ENCODE results near the gene CRYBA2. TPM values are rescaled to one million over a fixed set of nuclear protein-coding genes. Genes with fewer than 3 reads are reported as not detected.

Gene CRYBA2, protein sequence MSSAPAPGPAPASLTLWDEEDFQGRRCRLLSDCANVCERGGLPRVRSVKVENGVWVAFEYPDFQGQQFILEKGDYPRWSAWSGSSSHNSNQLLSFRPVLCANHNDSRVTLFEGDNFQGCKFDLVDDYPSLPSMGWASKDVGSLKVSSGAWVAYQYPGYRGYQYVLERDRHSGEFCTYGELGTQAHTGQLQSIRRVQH
- total RNA-seq: not detected in 2 replicates

DNA sequence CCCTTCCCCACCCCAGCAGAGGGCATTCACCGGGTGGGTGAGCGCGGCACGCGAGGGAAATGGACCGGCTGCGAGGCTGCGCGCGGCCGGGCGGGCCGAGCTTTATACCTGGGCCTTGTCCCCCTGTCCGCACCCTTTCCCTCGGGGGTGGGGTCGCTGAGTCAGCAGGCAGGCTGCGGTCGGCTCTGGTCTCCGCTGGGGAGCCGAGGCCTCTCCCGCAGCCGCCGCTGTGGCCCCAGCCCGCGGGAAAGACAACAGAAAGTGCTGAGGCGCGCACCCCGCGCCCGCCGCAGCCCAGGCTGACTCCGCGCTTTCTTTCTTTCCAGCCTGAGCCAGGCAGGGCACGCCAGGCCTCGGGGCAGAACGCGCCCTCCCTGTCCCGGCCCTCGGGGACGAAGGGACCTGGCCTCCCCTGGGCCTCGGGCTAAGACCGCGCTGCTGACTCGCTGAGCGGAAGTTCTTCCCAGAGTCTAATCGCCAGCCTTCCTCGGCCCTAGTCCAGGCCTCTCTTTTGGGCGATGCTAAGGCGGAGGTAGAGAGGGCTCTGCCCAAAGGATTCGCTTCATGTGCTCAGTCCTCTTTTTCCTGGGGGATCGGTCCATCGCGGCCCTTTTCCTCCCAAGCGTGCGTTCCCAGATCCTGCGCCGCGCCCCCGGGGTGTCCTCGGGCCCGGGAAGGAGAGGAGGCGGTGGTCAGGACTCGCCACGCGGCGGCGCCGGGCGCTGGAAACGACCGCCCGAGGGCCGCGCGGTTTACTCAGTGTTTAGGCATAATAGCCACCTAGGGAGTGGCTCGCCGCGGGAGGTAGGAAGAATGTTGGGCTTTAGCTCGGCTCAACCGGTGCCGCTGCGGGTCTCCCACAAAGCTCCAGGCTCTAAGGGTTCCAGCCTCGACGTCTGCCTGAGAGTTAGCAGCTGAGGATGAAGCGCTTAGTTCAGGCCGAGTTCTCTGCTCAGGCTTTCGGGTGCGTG lies at the start of gene CRYBA2:
Gene CRYBA2 (minus strand): TSS at position 78 of the 971 bp plus-strand sequence. CDS start 246 bp downstream, outside the sequence.

DNA sequence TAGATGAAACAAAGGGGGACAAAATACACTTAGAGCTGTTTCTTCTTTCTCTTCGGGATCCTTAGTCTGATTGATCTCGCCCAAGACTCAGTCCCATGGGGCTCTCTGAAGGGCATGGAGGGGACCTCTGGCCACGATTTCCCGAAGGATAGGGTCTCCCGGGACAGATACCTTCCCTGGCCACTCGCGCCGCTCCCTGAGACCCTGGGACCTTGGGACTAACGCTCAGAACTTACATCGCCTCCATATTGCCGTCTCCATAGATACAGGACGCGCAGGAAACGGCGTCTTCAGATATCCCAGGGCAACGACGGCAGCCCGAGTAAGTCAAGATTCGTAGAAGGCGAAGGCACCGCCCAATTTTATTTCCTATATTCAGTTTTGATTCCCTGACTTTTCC lies 48.0 kb upstream of the CRYBA2 start, which contains the start of gene CFAP65:
Gene CFAP65 (minus strand): TSS at position 265 of the 400 bp plus-strand sequence. CDS start 2,468 bp downstream, outside the sequence.

GRCh38 chr2:218985021-218985324 lies 8.2 kb downstream of the CRYBA2 start, which contains the start of gene FEV:
Gene FEV (minus strand): TSS chr2:218985184. CDS start chr2:218985075, 109 bp downstream.

GRCh38 chr2:218959141-218959731 lies 34.0 kb downstream of the CRYBA2 start, which contains the start of gene CDK5R2:
Gene CDK5R2 (plus strand): TSS chr2:218959666. CDS start chr2:218959821, 155 bp downstream.

Other genes with a start within 250 kb of the CRYBA2 start
- 2.7 and 2.9 TPM in 2 replicates for gene CYP27A1, start 211.3 kb downstream of the CRYBA2 start, total RNA-seq
- gene PRKAG3, start 161.6 kb downstream of the CRYBA2 start, total RNA-seq: not detected in 2 replicates
- not detected in 2 replicates for gene WNT6, start 133.6 kb downstream of the CRYBA2 start, total RNA-seq
- gene WNT10A, start 112.6 kb downstream of the CRYBA2 start, total RNA-seq: not detected in 2 replicates
- not detected in 2 replicates for gene CDK5R2, start 33.8 kb downstream of the CRYBA2 start, total RNA-seq
- gene FEV, start 8.2 kb downstream of the CRYBA2 start, total RNA-seq: not detected in 2 replicates
- gene CFAP65, start 48.1 kb upstream of the CRYBA2 start, total RNA-seq: not detected in 2 replicates
- gene IHH, start 67.5 kb upstream of the CRYBA2 start, total RNA-seq: under 0.01 TPM in 1 of 2 replicates, not detected in the other
- gene NHEJ1, start 167.4 kb upstream of the CRYBA2 start, total RNA-seq: 13.5 and 21.2 TPM in 2 replicates
- gene SLC23A3, start 176.6 kb upstream of the CRYBA2 start, total RNA-seq: 0.16 TPM in 1 of 2 replicates, not detected in the other
- 16.1 and 32.9 TPM in 2 replicates for gene CNPPD1, start 183.5 kb upstream of the CRYBA2 start, total RNA-seq
- gene RETREG2, start 184.9 kb upstream of the CRYBA2 start, total RNA-seq: 49.9 and 67.9 TPM in 2 replicates
- 17.0 and 32.6 TPM in 2 replicates for gene ZFAND2B, start 213.4 kb upstream of the CRYBA2 start, total RNA-seq
- gene ABCB6, start 225.5 kb upstream of the CRYBA2 start, total RNA-seq: 39.9 and 46.0 TPM in 2 replicates
- gene ATG9A, start 236.2 kb upstream of the CRYBA2 start, total RNA-seq: 57.6 and 109 TPM in 2 replicates
- gene ANKZF1, start 236.4 kb upstream of the CRYBA2 start, total RNA-seq: 45.8 and 58.7 TPM in 2 replicates

All from cardiac atrium fibroblast (primary cell).